Measurements from ENCODE around the gene INHBE. TPM values are rescaled to one million over a fixed set of nuclear protein-coding genes. Genes with fewer than 3 reads are reported as not detected.

The INHBE gene
- total and polyA plus RNA-seq, 4 donors, result 17.6 to 181 (median 110) TPM

GRCh38 chr12:57481671-57482070, 26.6 kb downstream of the INHBE start (continued):
- TF ChIP-seq, protein P1, sequence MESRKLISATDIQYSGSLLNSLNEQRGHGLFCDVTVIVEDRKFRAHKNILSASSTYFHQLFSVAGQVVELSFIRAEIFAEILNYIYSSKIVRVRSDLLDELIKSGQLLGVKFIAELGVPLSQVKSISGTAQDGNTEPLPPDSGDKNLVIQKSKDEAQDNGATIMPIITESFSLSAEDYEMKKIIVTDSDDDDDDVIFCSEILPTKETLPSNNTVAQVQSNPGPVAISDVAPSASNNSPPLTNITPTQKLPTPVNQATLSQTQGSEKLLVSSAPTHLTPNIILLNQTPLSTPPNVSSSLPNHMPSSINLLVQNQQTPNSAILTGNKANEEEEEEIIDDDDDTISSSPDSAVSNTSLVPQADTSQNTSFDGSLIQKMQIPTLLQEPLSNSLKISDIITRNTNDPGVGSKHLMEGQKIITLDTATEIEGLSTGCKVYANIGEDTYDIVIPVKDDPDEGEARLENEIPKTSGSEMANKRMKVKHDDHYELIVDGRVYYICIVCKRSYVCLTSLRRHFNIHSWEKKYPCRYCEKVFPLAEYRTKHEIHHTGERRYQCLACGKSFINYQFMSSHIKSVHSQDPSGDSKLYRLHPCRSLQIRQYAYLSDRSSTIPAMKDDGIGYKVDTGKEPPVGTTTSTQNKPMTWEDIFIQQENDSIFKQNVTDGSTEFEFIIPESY (IDR thresholded peaks at IDR 0.05), result no peak

DNA sequence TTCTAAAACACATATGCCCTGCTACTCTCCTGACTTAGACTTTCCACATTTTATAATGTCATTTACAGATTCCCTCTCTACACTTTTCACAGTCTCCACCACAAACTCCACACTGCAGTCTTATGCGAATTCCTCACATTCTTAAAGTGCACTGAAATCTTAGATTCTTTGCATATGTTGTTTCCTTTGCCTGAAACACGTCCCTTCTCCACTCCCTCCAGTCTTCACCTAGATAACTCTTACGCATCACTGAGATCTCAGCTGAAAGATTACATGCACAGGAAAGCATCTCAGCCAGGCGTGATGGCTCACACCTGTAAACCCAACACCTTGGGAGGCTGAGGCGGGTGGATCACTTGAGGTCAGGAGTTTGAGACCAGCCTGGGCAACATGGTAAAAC, 28.4 kb downstream of the INHBE start:
- Histone ChIP-seq H3K27me3 (ENCODE audit: control insufficient read depth in 4 of 4, insufficient read depth in 4 of 4, low read length in 3 of 4) (no peaks in the 10 kb centered on the region), H3K4me1 (ENCODE audit: control insufficient read depth in 4 of 4, insufficient read depth in 4 of 4, low read length in 3 of 4) (peaks cover 0 to 6% (median 3%) of the 10 kb centered on the region in 4 donors), H3K9ac (ENCODE audit: low read depth in 1 of 2, low read length in 2 of 2) (no peak overlapping the region), H3K36me3 (ENCODE audit: control insufficient read depth in 4 of 4, insufficient read depth in 3 of 4, low read depth in 1 of 4, low read length in 3 of 4) (no peaks in the 10 kb centered on the region), H3K4me3 (ENCODE audit: low read depth in 1 of 3, low read length in 3 of 3) (no peak overlapping the region), H3K27ac (ENCODE audit: low read depth in 1 of 2, low read length in 2 of 2) (no peak overlapping the region), H3K9me3 (ENCODE audit: control insufficient read depth in 4 of 4, low read length in 3 of 4) (no peaks in the 10 kb centered on the region)
- DNase-seq (ENCODE audit: low spot score), result no peak
- no peak for TF ChIP-seq HNF4A (conservative IDR thresholded peaks at IDR 0.05)
- no peak for TF ChIP-seq TAF1 (conservative IDR thresholded peaks at IDR 0.05)
- no peak for TF ChIP-seq RXRA (IDR thresholded peaks at IDR 0.05)
- TF ChIP-seq JUND (IDR thresholded peaks at IDR 0.05), result no peak
- TF ChIP-seq HNF4G (IDR thresholded peaks at IDR 0.05), result no peak
- no peak for TF ChIP-seq YY1 (IDR thresholded peaks at IDR 0.05)
- no peak for TF ChIP-seq FOXA1 (IDR thresholded peaks at IDR 0.05)
- no peak for TF ChIP-seq FOXA2 (IDR thresholded peaks at IDR 0.05)
- TF ChIP-seq EGR1 (IDR thresholded peaks at IDR 0.05; ENCODE audit: low read depth in 2 of 2), result no peak
- TF ChIP-seq CTCF (IDR thresholded peaks at IDR 0.05; ENCODE audit: low read depth, low read length, missing input control), result no peak
- TF ChIP-seq, protein P1 (IDR thresholded peaks at IDR 0.05), result no peak
- no peak for TF ChIP-seq SP1 (IDR thresholded peaks at IDR 0.05)
- no peak for TF ChIP-seq RAD21 (IDR thresholded peaks at IDR 0.05)
- TF ChIP-seq, protein P2, sequence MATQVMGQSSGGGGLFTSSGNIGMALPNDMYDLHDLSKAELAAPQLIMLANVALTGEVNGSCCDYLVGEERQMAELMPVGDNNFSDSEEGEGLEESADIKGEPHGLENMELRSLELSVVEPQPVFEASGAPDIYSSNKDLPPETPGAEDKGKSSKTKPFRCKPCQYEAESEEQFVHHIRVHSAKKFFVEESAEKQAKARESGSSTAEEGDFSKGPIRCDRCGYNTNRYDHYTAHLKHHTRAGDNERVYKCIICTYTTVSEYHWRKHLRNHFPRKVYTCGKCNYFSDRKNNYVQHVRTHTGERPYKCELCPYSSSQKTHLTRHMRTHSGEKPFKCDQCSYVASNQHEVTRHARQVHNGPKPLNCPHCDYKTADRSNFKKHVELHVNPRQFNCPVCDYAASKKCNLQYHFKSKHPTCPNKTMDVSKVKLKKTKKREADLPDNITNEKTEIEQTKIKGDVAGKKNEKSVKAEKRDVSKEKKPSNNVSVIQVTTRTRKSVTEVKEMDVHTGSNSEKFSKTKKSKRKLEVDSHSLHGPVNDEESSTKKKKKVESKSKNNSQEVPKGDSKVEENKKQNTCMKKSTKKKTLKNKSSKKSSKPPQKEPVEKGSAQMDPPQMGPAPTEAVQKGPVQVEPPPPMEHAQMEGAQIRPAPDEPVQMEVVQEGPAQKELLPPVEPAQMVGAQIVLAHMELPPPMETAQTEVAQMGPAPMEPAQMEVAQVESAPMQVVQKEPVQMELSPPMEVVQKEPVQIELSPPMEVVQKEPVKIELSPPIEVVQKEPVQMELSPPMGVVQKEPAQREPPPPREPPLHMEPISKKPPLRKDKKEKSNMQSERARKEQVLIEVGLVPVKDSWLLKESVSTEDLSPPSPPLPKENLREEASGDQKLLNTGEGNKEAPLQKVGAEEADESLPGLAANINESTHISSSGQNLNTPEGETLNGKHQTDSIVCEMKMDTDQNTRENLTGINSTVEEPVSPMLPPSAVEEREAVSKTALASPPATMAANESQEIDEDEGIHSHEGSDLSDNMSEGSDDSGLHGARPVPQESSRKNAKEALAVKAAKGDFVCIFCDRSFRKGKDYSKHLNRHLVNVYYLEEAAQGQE (IDR thresholded peaks at IDR 0.05), result no peak
- no peak for TF ChIP-seq GABPA (IDR thresholded peaks at IDR 0.05 in 1 of 2, conservative IDR thresholded peaks at IDR 0.05 in 1 of 2)
- WGBS, result 75% methylated on average over 5 of the region's 5 CpGs
